Subcutaneous abdominal adipose tissue (tissue), 5 donors: ENCODE results near the gene PAPSS1.
"Not testable (repeated sequence)": the region's sequence is repeated elsewhere in the genome, so short reads cannot be mapped to it uniquely, and the experiment has no call there.

Experiments used
- H3K27ac ChIP-seq: one replicate; pipeline ENCODE4 v1.7.0; 2013; ENCODE audit warnings: low read depth, mild to moderate bottlenecking, inconsistent platforms, low read length, moderate library complexity
- H3K27me3 ChIP-seq, 5 donors: one replicate each; pipeline ENCODE4 v1.7.0; 2013; ENCODE audit warnings: low read length in 5 of 5, inconsistent platforms in 1 of 5; ENCODE audit not compliant: control insufficient read depth in 5 of 5, insufficient read depth in 4 of 5
- H3K36me3 ChIP-seq, 5 donors: one replicate each; pipeline ENCODE4 v1.7.0; 2013; ENCODE audit warnings: low read length in 5 of 5; ENCODE audit not compliant: control insufficient read depth in 5 of 5, insufficient read depth in 5 of 5
- H3K4me1 ChIP-seq, 5 donors: one replicate each; pipeline ENCODE4 v1.7.0; 2013; ENCODE audit warnings: low read length in 5 of 5, mild to moderate bottlenecking in 3 of 5, moderate library complexity in 1 of 5; ENCODE audit not compliant: control insufficient read depth in 5 of 5, insufficient read depth in 5 of 5
- H3K4me3 ChIP-seq, 5 donors: one replicate each; pipeline ENCODE4 v1.7.0; 2013; ENCODE audit warnings: low read length in 5 of 5, low read depth in 1 of 5
- H3K9ac ChIP-seq, 5 donors: one replicate each; pipeline ENCODE4 v1.7.0; 2013; ENCODE audit warnings: low read length in 5 of 5, mild to moderate bottlenecking in 4 of 5, moderate library complexity in 3 of 5
- H3K9me3 ChIP-seq, 5 donors: one replicate each; pipeline ENCODE4 v1.7.0; 2013; ENCODE audit warnings: low read length in 5 of 5; ENCODE audit not compliant: control insufficient read depth in 5 of 5
- donor health status: healthy.
- donor health status: healthy.
- donor health status: healthy.
- donor health status: healthy.
- donor health status: healthy.

PAPSS1 gene

GRCh38 chr4:107711831-107712230 lies 8.2 kb downstream of the PAPSS1 start:
- Histone ChIP-seq H3K9me3 (peaks cover 0 to 8% (median under 1%) of the 10 kb centered on the region in 5 donors), H3K27ac (no peak overlapping the region), H3K4me3 (no peak overlapping the region), H3K36me3 (no peaks in the 10 kb centered on the region), H3K27me3 (no peaks in the 10 kb centered on the region), H3K4me1 (peaks cover 0 to 5% (median 0%) of the 10 kb centered on the region in 5 donors), H3K9ac (no peak overlapping the region)

GRCh38 chr4:107710493-107711459 lies 9.3 kb downstream of the PAPSS1 start:
- Histone ChIP-seq H3K9ac (no peak overlapping the region), H3K27me3 (no peaks in the 10 kb centered on the region), H3K9me3 (peaks cover 4 to 18% (median 8%) of the 10 kb centered on the region in 5 donors), H3K4me3 (no peak overlapping the region), H3K4me1 (peaks cover 0 to 5% (median 0%) of the 10 kb centered on the region in 5 donors), H3K27ac (no peak overlapping the region), H3K36me3 (no peaks in the 10 kb centered on the region)

GRCh38 chr4:107709916-107710315 lies 10.1 kb downstream of the PAPSS1 start:
- Histone ChIP-seq H3K9me3 (peaks cover 9 to 24% (median 17%) of the 10 kb centered on the region in 5 donors), H3K4me1 (peaks cover 0 to 5% (median 0%) of the 10 kb centered on the region in 5 donors), H3K9ac (no peak overlapping the region), H3K36me3 (no peaks in the 10 kb centered on the region), H3K4me3 (no peak overlapping the region), H3K27me3 (no peaks in the 10 kb centered on the region), H3K27ac (no peak overlapping the region)

GRCh38 chr4:107708225-107708624 lies 11.8 kb downstream of the PAPSS1 start:
- no peaks in the 10 kb centered on the region for H3K36me3 ChIP-seq
- no peak overlapping the region for H3K27ac ChIP-seq
- no peak overlapping the region for H3K9ac ChIP-seq
- H3K27me3 ChIP-seq, result no peaks in the 10 kb centered on the region
- H3K4me1 ChIP-seq, result peaks cover 0 to 5% (median 0%) of the 10 kb centered on the region in 5 donors
- no peak overlapping the region for H3K4me3 ChIP-seq
- H3K9me3 ChIP-seq, result peaks cover 9 to 26% (median 23%) of the 10 kb centered on the region in 5 donors

GRCh38 chr4:107705742-107706556 lies 14.1 kb downstream of the PAPSS1 start:
- no peak overlapping the region for H3K4me3 ChIP-seq
- peaks cover 0 to 2% (median 0%) of the 10 kb centered on the region in 5 donors for H3K36me3 ChIP-seq
- no peaks in the 10 kb centered on the region for H3K27me3 ChIP-seq
- peaks cover 9 to 29% (median 23%) of the 10 kb centered on the region in 5 donors for H3K9me3 ChIP-seq
- no peak overlapping the region for H3K9ac ChIP-seq
- H3K27ac ChIP-seq, result no peak overlapping the region
- peaks cover 0 to 5% (median 0%) of the 10 kb centered on the region in 5 donors for H3K4me1 ChIP-seq

- no peaks in the 10 kb centered on the region for H3K27me3 ChIP-seq
- H3K27ac ChIP-seq, result no peak overlapping the region
- peaks cover 3 to 21% (median 9%) of the 10 kb centered on the region in 5 donors for H3K36me3 ChIP-seq
- H3K9ac ChIP-seq, result no peak overlapping the region
- H3K9me3 ChIP-seq, result peaks cover 9 to 27% (median 13%) of the 10 kb centered on the region in 5 donors
- H3K4me3 ChIP-seq, result no peak overlapping the region
- no peaks in the 10 kb centered on the region for H3K4me1 ChIP-seq
Observed at GRCh38 chr4:107701565-107701964, 18.5 kb downstream of the PAPSS1 start.

GRCh38 chr4:107699466-107700206 lies 20.4 kb downstream of the PAPSS1 start:
- Histone ChIP-seq H3K4me1 (no peaks in the 10 kb centered on the region), H3K9ac (no peak overlapping the region), H3K9me3 (peaks cover 0 to 9% (median 0%) of the 10 kb centered on the region in 5 donors), H3K27ac (no peak overlapping the region), H3K27me3 (no peaks in the 10 kb centered on the region), H3K4me3 (no peak overlapping the region), H3K36me3 (peaks cover 3 to 32% (median 9%) of the 10 kb centered on the region in 5 donors)

GRCh38 chr4:107696187-107696586 lies 23.8 kb downstream of the PAPSS1 start:
- not testable (repeated sequence) for H3K9ac ChIP-seq, H3K4me1 ChIP-seq, H3K4me3 ChIP-seq, H3K27ac ChIP-seq, H3K9me3 ChIP-seq, H3K27me3 ChIP-seq
- peaks cover 3 to 42% (median 17%) of the 10 kb centered on the region in 5 donors for H3K36me3 ChIP-seq

GRCh38 chr4:107693132-107693531 lies 26.9 kb downstream of the PAPSS1 start:
- Histone ChIP-seq H3K9ac (no peak overlapping the region), H3K4me3 (no peak overlapping the region), H3K4me1 (no peaks in the 10 kb centered on the region), H3K27ac (no peak overlapping the region), H3K36me3 (peaks cover 0 to 23% (median 11%) of the 10 kb centered on the region in 5 donors), H3K9me3 (no peaks in the 10 kb centered on the region), H3K27me3 (no peaks in the 10 kb centered on the region)
